Measurements from ENCODE around the gene AP1M1. TPM values are rescaled to one million over a fixed set of nuclear protein-coding genes. Genes with fewer than 3 reads are reported as not detected.

AP1M1 gene
- total and polyA plus RNA-seq, 2 of the 4 experiments (the other 2 are of a cell fraction): 85.1 to 99.1 TPM

- no peak overlapping the region for H2AK5ac ChIP-seq (ENCODE audit: low read depth, low read length)
- intact Hi-C loops (cut with micrococcal nuclease): no loop called here
Observed at GRCh38 chr19:16217716-16218451, 20.2 kb downstream of the AP1M1 start.

More at GRCh38 chr19:16217716-16218451, 20.2 kb downstream of the AP1M1 start:
- no peaks in the 10 kb centered on the region for H3K27me3 ChIP-seq (ENCODE audit: control insufficient read depth, insufficient read depth, low read length)
- H3K79me1 ChIP-seq (ENCODE audit: low read depth in 1 of 2, low read length in 2 of 2): peaks cover 25 to 45% of the 10 kb centered on the region in 2 experiments
- no peak overlapping the region for H2BK5ac ChIP-seq (ENCODE audit: low read depth, low read length, poor library complexity, severe bottlenecking)
- TF ChIP-seq MAZ (IDR thresholded peaks at IDR 0.05; ENCODE audit: borderline replicate concordance, low read depth, low read length): no peak
- no peak for TF ChIP-seq NFE2L2 (IDR thresholded peaks at IDR 0.05; ENCODE audit: low read depth, low read length)
- no peak for TF ChIP-seq FOS (IDR thresholded peaks at IDR 0.05; ENCODE audit: low read depth, low read length)
- no peak for TF ChIP-seq CEBPB (IDR thresholded peaks at IDR 0.05; ENCODE audit: low read depth, low read length)
- no peak for TF ChIP-seq CHD1 (IDR thresholded peaks at IDR 0.05; ENCODE audit: low read depth, low read length)
- no peak for TF ChIP-seq POLR2A (IDR thresholded peaks at IDR 0.05; ENCODE audit: low read depth, low read length)
- no peak for TF ChIP-seq MXI1 (IDR thresholded peaks at IDR 0.05; ENCODE audit: borderline replicate concordance, low read depth, low read length)
- TF ChIP-seq SMC3 (IDR thresholded peaks at IDR 0.05; ENCODE audit: low read depth, low read length): no peak
- TF ChIP-seq BHLHE40 (IDR thresholded peaks at IDR 0.05; ENCODE audit: low read depth, low read length): no peak
- no peak for TF ChIP-seq MAFK (IDR thresholded peaks at IDR 0.05; ENCODE audit: low read depth, low read length)
- TF ChIP-seq CTCF (conservative IDR thresholded peaks at IDR 0.05; ENCODE audit: low read depth, low read length): no peak
- no peak for TF ChIP-seq RAD21 (IDR thresholded peaks at IDR 0.05; ENCODE audit: low read length)
- H4K20me1 ChIP-seq (ENCODE audit: insufficient read depth, low read length): peaks cover 24% of the 10 kb centered on the region
- peaks cover 28% of the 10 kb centered on the region for H3K9me3 ChIP-seq (ENCODE audit: control insufficient read depth, insufficient read depth, low read length)
- no peak overlapping the region for H4K5ac ChIP-seq (ENCODE audit: low read depth, low read length)
- POLR2A ChIA-PET (ENCODE audit: unreplicated experiment): no interaction called here
- H3K27ac ChIP-seq (ENCODE audit: insufficient read depth, low read length): no peak overlapping the region
- H3K56ac ChIP-seq (ENCODE audit: extremely low read depth, insufficient read depth, low read length): no peak overlapping the region
- H2AFZ ChIP-seq (replicated peaks; ENCODE audit: low read length, poor library complexity): no peak overlapping the region
- H3K4me3 ChIP-seq (ENCODE audit: insufficient read depth, low read depth, low read length): no peak overlapping the region
- no peaks in the 10 kb centered on the region for H3K4me1 ChIP-seq (ENCODE audit: control insufficient read depth, insufficient read depth, low read length)
- no peak; the same call in 1 of the 2 replicates for ATAC-seq (ENCODE audit: low read depth)
- no peak overlapping the region for H3K4ac ChIP-seq (ENCODE audit: low read depth, low read length)
- WGBS, 2 experiments (ENCODE audit: extremely low coverage in 2 of 2, insufficient read length in 1 of 2): 100% methylated on average over 8 of the region's 16 CpGs; no CpG with 5 or more reads in 1 of the 2 experiments
- in situ Hi-C loops (cut with MboI; ENCODE audit: low sequenced_read_pairs) (no loop called here), dilution Hi-C loops (cut with HindIII; ENCODE audit: low sequenced_read_pairs, unreplicated experiment) (no loop called here)
- H3K36me3 ChIP-seq (ENCODE audit: control insufficient read depth, insufficient read depth, low read length): peaks cover 40% of the 10 kb centered on the region
- H3K14ac ChIP-seq (replicated peaks; ENCODE audit: low read depth, low read length): no peak overlapping the region
- no peak overlapping the region for H2BK120ac ChIP-seq (ENCODE audit: low read depth, low read length)
- H4K8ac ChIP-seq (ENCODE audit: low read depth in 2 of 2, low read length in 2 of 2): no peak overlapping the region
- no peak overlapping the region for H3K23ac ChIP-seq (ENCODE audit: low read depth, low read length)
- H4K91ac ChIP-seq (ENCODE audit: insufficient read depth, low read depth, low read length): no peak overlapping the region
- H2BK15ac ChIP-seq (ENCODE audit: low read depth, low read length): no peak overlapping the region
- H3K9me1 ChIP-seq (ENCODE audit: insufficient read depth, low read length): peaks cover under 1% of the 10 kb centered on the region; the same call in 1 of the 2 replicates
- DNase-seq: no peak
- no TSS peak for BruUV-seq (replicated peaks)
- no peak overlapping the region for H2BK20ac ChIP-seq (ENCODE audit: low read depth, low read length)
- H2AK9ac ChIP-seq (replicated peaks; ENCODE audit: low read depth, low read length, poor library complexity): no peak overlapping the region
- H3K18ac ChIP-seq (ENCODE audit: low read depth, low read length): no peak overlapping the region
- CTCF ChIA-PET: interaction anchor here (0.6 kb wide), 1 partner anchor 575 kb away, joined by 3 read pairs; no protein-coding TSS in a partner anchor
- no peak overlapping the region for H3K9ac ChIP-seq (ENCODE audit: low read depth, low read length)
- H3K4me2 ChIP-seq (ENCODE audit: low read depth, low read length): no peak overlapping the region

Data from IMR-90 (cell line).